Activated naive CD8-positive, alpha-beta T cell treated with anti-CD3 and anti-CD28 coated beads for 36 hours (primary cell): ENCODE data around the gene SCGB2B2. TPM values are rescaled to one million over a fixed set of nuclear protein-coding genes. Genes with fewer than 3 reads are reported as not detected.
"Not testable (repeated sequence)": the region's sequence is repeated elsewhere in the genome, so short reads cannot be mapped to it uniquely, and the experiment has no call there.

ENCODE experiments used
- DNase-seq: peaks from one replicate; pipeline ENCODE4 v3.0.0; 2021
- H3K27ac Mint-ChIP-seq: one replicate; pipeline ENCODE4 v1.8.0; 2022; ENCODE audit warnings: mild to moderate bottlenecking, moderate library complexity, mixed read lengths
- H3K27me3 Mint-ChIP-seq: one replicate; pipeline ENCODE4 v1.8.0; 2022; ENCODE audit warnings: mild to moderate bottlenecking, mixed read lengths
- H3K36me3 Mint-ChIP-seq: one replicate; pipeline ENCODE4 v1.8.0; 2021; ENCODE audit warnings: mild to moderate bottlenecking, mixed read lengths
- H3K4me1 Mint-ChIP-seq: one replicate; pipeline ENCODE4 v1.8.0; 2021; ENCODE audit warnings: mixed read lengths
- H3K4me3 Mint-ChIP-seq: one replicate; pipeline ENCODE4 v1.8.0; 2022; ENCODE audit warnings: mild to moderate bottlenecking, moderate library complexity, mixed read lengths
- H3K9me3 Mint-ChIP-seq: one replicate; pipeline ENCODE4 v1.8.0; 2022; ENCODE audit warnings: mixed read lengths
- total RNA-seq, 2 experiments: library from RNA; stranded (reverse); gene quantifications; one replicate each; pipeline ENCODE4 v1.2.3, GENCODE V29; 2021

The SCGB2B2 gene
- total RNA-seq, 2 experiments from 2014 or later, result 0.27 to 0.40 TPM

DNA sequence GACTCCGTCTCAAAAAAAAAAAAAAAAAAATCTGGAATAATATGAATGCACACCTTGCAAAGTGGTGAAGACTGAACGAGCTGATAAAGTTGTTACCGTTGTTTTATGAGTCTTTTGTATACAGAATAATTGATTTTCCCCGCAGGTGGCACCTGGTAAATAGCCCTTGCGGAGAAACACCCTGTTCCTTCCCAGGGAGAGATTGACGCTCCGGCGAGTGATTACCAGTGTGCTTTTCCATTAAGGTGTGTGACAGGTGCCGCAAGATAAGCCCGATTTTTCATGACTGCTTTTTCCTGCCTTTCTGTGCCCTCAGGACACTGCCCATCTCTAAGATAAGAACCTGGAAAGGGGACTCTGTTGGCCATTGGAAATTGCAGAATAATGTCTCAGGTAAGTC is 1.5 kb upstream of the SCGB2B2 start:
- Mint-ChIP-seq H3K9me3 (peaks cover 29% of the 10 kb centered on the region), H3K27me3 (peaks cover 9% of the 10 kb centered on the region), H3K36me3 (peaks cover 69% of the 10 kb centered on the region), H3K4me3 (peak overlapping the region; percentile 100), H3K4me1 (peaks cover 22% of the 10 kb centered on the region), H3K27ac (peak overlapping the region; percentile 99)
- no peak for DNase-seq

GRCh38 chr19:34678085-34678412 is 1.1 kb upstream of the SCGB2B2 start:
- peaks cover 27% of the 10 kb centered on the region for H3K9me3 Mint-ChIP-seq
- H3K4me3 Mint-ChIP-seq, result peak overlapping the region; percentile 100
- H3K4me1 Mint-ChIP-seq, result peaks cover 22% of the 10 kb centered on the region
- DNase-seq, result no peak
- peak overlapping the region; percentile 99 for H3K27ac Mint-ChIP-seq
- H3K27me3 Mint-ChIP-seq, result peaks cover 9% of the 10 kb centered on the region
- H3K36me3 Mint-ChIP-seq, result peaks cover 66% of the 10 kb centered on the region

GRCh38 chr19:34677386-34678084 is 576 bp upstream of the SCGB2B2 start, which contains the start of gene ZNF302:
Gene ZNF302 (plus strand): TSS chr19:34677678. CDS start chr19:34678805, 1,127 bp downstream.
- Mint-ChIP-seq H3K4me3 (peak within 1 kb of the TSS; percentile 100), H3K4me1 (peaks cover 22% of the 10 kb centered on the region), H3K27ac (peak within 1 kb of the TSS; percentile 99), H3K27me3 (peaks cover 9% of the 10 kb centered on the region), H3K9me3 (peaks cover 22% of the 10 kb centered on the region), H3K36me3 (peaks cover 63% of the 10 kb centered on the region)
- peak; percentile 95 for DNase-seq

GRCh38 chr19:34675919-34676318 is 1.0 kb downstream of the SCGB2B2 start:
- DNase-seq, result no peak
- peaks cover 49% of the 10 kb centered on the region for H3K36me3 Mint-ChIP-seq
- peaks cover 18% of the 10 kb centered on the region for H3K9me3 Mint-ChIP-seq
- no peak overlapping the region for H3K4me3 Mint-ChIP-seq
- H3K4me1 Mint-ChIP-seq, result peaks cover 22% of the 10 kb centered on the region
- H3K27ac Mint-ChIP-seq, result no peak overlapping the region
- peaks cover 13% of the 10 kb centered on the region for H3K27me3 Mint-ChIP-seq

- H3K4me3 Mint-ChIP-seq, result no peak overlapping the region
- H3K27me3 Mint-ChIP-seq, result peaks cover 13% of the 10 kb centered on the region
- peaks cover 22% of the 10 kb centered on the region for H3K4me1 Mint-ChIP-seq
- peaks cover 42% of the 10 kb centered on the region for H3K36me3 Mint-ChIP-seq
- H3K9me3 Mint-ChIP-seq, result peaks cover 13% of the 10 kb centered on the region
- H3K27ac Mint-ChIP-seq, result no peak overlapping the region
- DNase-seq, result no peak
Measured at GRCh38 chr19:34675250-34675649, 1.7 kb downstream of the SCGB2B2 start.

- H3K36me3 Mint-ChIP-seq, result peaks cover 26% of the 10 kb centered on the region
- peaks cover 13% of the 10 kb centered on the region for H3K27me3 Mint-ChIP-seq
- no peak overlapping the region for H3K27ac Mint-ChIP-seq
- DNase-seq, result no peak
- H3K4me3 Mint-ChIP-seq, result no peak overlapping the region
- H3K4me1 Mint-ChIP-seq, result peaks cover 9% of the 10 kb centered on the region
- H3K9me3 Mint-ChIP-seq, result peaks cover 6% of the 10 kb centered on the region
Measured at GRCh38 chr19:34673590-34673989, 3.4 kb downstream of the SCGB2B2 start.

- no peak overlapping the region for H3K27ac Mint-ChIP-seq
- peaks cover 3% of the 10 kb centered on the region for H3K9me3 Mint-ChIP-seq
- H3K4me1 Mint-ChIP-seq, result peaks cover 8% of the 10 kb centered on the region
- DNase-seq, result no peak
- peaks cover 7% of the 10 kb centered on the region for H3K27me3 Mint-ChIP-seq
- H3K4me3 Mint-ChIP-seq, result no peak overlapping the region
- peaks cover 15% of the 10 kb centered on the region for H3K36me3 Mint-ChIP-seq
Measured at GRCh38 chr19:34671972-34672371, 5.0 kb downstream of the SCGB2B2 start.

DNA sequence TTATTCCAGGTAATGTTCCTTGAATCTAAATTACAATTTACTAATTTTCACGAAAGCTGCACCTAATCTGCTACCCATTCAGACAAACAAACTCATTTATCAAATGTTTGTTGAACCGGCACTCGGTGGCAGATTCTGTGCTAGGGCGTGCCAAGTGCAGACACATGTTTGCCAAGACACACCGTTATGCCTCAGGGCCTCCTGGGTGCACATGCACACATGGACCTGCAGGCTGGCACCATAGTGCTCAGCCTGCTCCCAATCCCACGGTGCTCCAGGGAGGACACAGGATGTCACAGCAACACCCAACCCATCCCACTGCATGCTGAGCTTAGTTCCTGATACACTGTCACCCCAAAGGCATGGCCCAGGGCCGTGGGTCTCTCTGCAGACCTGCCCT is 7.7 kb downstream of the SCGB2B2 start:
- Mint-ChIP-seq H3K4me3 (no peak overlapping the region), H3K9me3 (no peaks in the 10 kb centered on the region), H3K27ac (no peak overlapping the region), H3K36me3 (peaks cover 2% of the 10 kb centered on the region), H3K4me1 (peaks cover 5% of the 10 kb centered on the region), H3K27me3 (peaks cover 4% of the 10 kb centered on the region)
- DNase-seq, result no peak

DNA sequence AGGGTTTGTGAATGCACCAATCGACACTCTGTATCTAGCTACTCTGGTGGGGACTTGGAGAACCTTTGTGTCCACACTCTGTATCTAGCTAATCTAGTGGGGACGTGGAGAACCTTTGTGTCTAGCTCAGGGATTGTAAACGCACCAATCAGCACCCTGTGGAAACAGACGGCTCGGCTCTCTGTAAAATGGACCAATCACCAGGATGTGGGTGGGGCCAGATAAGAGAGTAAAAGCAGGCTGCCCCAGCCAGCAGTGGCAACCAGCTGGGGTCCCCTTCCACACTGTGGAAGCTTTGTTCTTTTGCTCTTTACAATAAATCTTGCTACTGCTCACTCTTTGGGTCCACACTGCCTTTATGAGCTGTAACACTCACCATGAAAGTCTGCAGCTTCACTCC is 8.3 kb downstream of the SCGB2B2 start:
- DNase-seq, H3K36me3 Mint-ChIP-seq, H3K27ac Mint-ChIP-seq, H3K4me3 Mint-ChIP-seq, H3K4me1 Mint-ChIP-seq, H3K9me3 Mint-ChIP-seq, H3K27me3 Mint-ChIP-seq: not testable (repeated sequence)

GRCh38 chr19:34668077-34668689 is 8.8 kb downstream of the SCGB2B2 start:
- H3K9me3 Mint-ChIP-seq, H3K27ac Mint-ChIP-seq, H3K4me3 Mint-ChIP-seq, H3K36me3 Mint-ChIP-seq, H3K27me3 Mint-ChIP-seq, DNase-seq: not testable (repeated sequence)
- H3K4me1 Mint-ChIP-seq, result peaks cover 10% of the 10 kb centered on the region

- peaks cover 16% of the 10 kb centered on the region for H3K4me1 Mint-ChIP-seq
- peaks cover 4% of the 10 kb centered on the region for H3K36me3 Mint-ChIP-seq
- DNase-seq, result no peak
- peak overlapping the region; percentile 76 for H3K27ac Mint-ChIP-seq
- H3K27me3 Mint-ChIP-seq, result peaks cover 4% of the 10 kb centered on the region
- H3K9me3 Mint-ChIP-seq, result peaks cover 1% of the 10 kb centered on the region
- peak overlapping the region; percentile 40 for H3K4me3 Mint-ChIP-seq
Measured at GRCh38 chr19:34667349-34668076, 9.4 kb downstream of the SCGB2B2 start.

GRCh38 chr19:34666958-34667265 is 10.0 kb downstream of the SCGB2B2 start:
- no peaks in the 10 kb centered on the region for H3K27me3 Mint-ChIP-seq
- peaks cover 1% of the 10 kb centered on the region for H3K9me3 Mint-ChIP-seq
- H3K27ac Mint-ChIP-seq, result peak overlapping the region; percentile 69
- peaks cover 4% of the 10 kb centered on the region for H3K36me3 Mint-ChIP-seq
- no peak overlapping the region for H3K4me3 Mint-ChIP-seq
- H3K4me1 Mint-ChIP-seq, result peaks cover 16% of the 10 kb centered on the region
- DNase-seq, result no peak

DNA sequence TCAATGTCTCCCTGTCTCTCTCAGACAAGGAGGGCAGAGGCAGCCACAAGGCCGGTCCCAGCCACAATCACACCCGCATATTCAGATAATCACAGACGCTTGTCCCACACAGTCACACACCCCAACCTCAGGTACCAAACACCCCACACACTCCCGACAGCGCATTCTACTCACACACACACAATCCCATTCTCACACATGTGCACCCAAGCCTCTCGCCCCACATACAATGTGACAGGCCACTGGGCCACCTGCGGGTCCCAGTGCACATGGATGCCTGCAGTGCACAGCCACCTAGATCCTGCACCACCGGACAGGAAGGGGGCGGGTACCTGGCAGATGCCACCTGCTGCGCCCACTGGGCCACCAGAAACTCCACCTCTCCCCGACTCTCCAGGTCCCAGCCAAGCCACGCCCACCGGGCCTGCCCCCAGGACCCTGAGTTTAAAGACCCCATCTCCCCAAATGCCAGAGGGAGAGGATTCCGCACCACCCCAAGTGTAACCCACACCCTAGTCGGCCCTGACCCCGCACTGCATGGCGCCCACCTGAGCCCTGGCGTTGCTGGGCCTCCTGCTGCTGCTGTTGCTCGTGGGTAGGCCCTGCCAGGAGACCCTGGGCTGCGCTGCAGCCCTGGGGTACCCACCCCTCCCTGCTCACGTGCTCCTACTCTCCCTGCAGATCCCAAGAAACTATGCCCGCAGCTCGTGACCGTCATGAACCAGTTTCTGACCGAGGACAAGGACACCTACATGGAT is 10.6 kb downstream of the SCGB2B2 start:
- peaks cover 4% of the 10 kb centered on the region for H3K36me3 Mint-ChIP-seq
- H3K27me3 Mint-ChIP-seq, result no peaks in the 10 kb centered on the region
- H3K4me1 Mint-ChIP-seq, result peaks cover 16% of the 10 kb centered on the region
- H3K27ac Mint-ChIP-seq, result peak overlapping the region; percentile 69
- DNase-seq, result no peak
- H3K9me3 Mint-ChIP-seq, result peaks cover 1% of the 10 kb centered on the region
- no peak overlapping the region for H3K4me3 Mint-ChIP-seq

DNA sequence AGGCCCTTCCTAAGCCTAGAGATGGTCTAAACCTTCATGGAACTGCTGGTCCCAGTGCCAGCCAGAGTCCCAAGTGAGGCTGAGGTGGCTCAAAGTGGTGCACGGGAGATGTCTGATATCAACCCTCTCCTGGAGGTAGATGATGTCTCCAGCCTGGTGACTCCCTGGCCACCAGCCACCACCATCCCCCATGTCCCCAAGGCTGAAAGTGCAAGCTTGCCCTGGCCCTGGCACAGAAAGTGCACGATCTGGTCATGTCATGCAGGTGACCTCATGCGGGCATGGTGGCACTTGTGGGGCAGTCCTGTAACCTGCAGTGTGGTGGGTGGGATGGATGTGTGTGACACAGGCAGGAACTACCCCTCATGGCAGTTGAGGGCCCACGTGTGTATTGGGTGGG is 11.7 kb downstream of the SCGB2B2 start:
- H3K27ac Mint-ChIP-seq, H3K4me3 Mint-ChIP-seq: not testable (repeated sequence)

DNA sequence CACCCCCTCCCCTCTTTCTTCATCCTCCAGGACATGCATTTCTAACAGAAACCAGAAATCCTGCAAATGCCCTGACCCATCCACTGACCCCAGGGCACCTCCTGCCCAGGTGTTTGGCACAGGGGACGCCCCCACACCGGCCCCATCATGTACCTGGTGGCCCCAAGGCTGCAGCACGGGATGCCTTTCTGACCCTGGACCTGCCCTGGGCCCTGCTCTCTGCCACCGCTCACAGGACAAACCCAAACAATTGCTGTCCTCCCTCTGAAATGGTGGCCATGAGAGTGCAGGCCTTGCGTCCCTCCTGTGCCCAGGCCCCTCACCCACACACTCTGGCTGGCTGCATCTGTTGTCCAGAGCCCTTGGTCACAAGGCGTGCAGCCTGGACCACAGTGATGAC is 12.1 kb downstream of the SCGB2B2 start:
- peaks cover 4% of the 10 kb centered on the region for H3K36me3 Mint-ChIP-seq
- no peak overlapping the region for H3K4me3 Mint-ChIP-seq
- no peak for DNase-seq
- H3K9me3 Mint-ChIP-seq, result peaks cover 1% of the 10 kb centered on the region
- H3K4me1 Mint-ChIP-seq, result peaks cover 16% of the 10 kb centered on the region
- H3K27ac Mint-ChIP-seq, result no peak overlapping the region
- H3K27me3 Mint-ChIP-seq, result no peaks in the 10 kb centered on the region

More for the DNA sequence above, 11.7 kb downstream of the SCGB2B2 start:
- H3K9me3 Mint-ChIP-seq, H3K36me3 Mint-ChIP-seq, DNase-seq, H3K27me3 Mint-ChIP-seq: not testable (repeated sequence)
- peaks cover 16% of the 10 kb centered on the region for H3K4me1 Mint-ChIP-seq
